HEK293 (cell line): Measurements from ENCODE around the gene SPEF1.

Experiments used
- CTCF ChIP-seq: fragments of 450-650 bp; formaldehyde crosslinking; IDR thresholded peaks from 2 replicates; pipeline ENCODE4 v1.5.1; 2016; ENCODE audit warnings: missing biosample characterization, missing genetic modification characterization
- TSHZ1 ChIP-seq: fragments of 450-650 bp; formaldehyde crosslinking; IDR thresholded peaks from 2 replicates; pipeline ENCODE4 v1.5.1; 2016; ENCODE audit warnings: missing biosample characterization, missing genetic modification characterization, borderline replicate concordance
- ZBTB6 ChIP-seq: fragments of 450-650 bp; formaldehyde crosslinking; IDR thresholded peaks from 2 replicates; pipeline ENCODE4 v1.5.1; 2017; ENCODE audit warnings: missing biosample characterization, missing genetic modification characterization
- ZNF169 ChIP-seq: fragments of 450-650 bp; formaldehyde crosslinking; IDR thresholded peaks from 2 replicates; pipeline ENCODE4 v1.5.1; 2016; ENCODE audit warnings: missing biosample characterization, missing genetic modification characterization
- ZNF221 ChIP-seq: fragments of 450-650 bp; formaldehyde crosslinking; IDR thresholded peaks from 2 replicates; pipeline ENCODE4 v1.5.1; 2017; ENCODE audit warnings: missing biosample characterization, missing genetic modification characterization, borderline replicate concordance

DNA sequence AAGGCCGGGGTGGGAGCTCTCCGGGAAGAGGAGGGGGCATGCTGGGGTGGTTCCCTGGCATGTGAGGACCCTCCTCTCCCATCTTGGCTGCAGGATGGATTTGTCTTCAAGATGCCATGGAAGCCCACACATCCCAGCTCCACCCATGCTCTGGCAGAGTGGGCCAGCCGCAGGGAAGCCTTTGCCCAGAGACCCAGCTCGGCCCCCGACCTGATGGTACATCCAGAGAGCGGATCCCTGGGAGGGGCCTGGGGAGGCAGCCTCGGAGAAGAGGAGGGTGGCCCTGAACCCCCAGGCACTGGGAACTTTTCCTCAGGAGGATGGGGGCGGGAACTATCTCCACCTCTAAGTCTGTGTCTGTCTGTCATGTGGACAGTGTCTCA lies 19.6 kb upstream of the SPEF1 start:
- TF ChIP-seq TSHZ1 (tag by site-specific recombination) (no peak), CTCF (tag by site-specific recombination) (no peak), ZNF169 (tag by site-specific recombination) (no peak), ZNF221 (tag by site-specific recombination) (no peak), ZBTB6 (tag by site-specific recombination) (no peak)
